ENCODE data around the gene LAMB1. TPM values are rescaled to one million over a fixed set of nuclear protein-coding genes. Genes with fewer than 3 reads are reported as not detected.
A peak's percentile ranks its signal among the peaks of the same experiment; 100 is the strongest.

Gene LAMB1
- total and polyA plus RNA-seq, 2 of the 13 experiments (the other 11 are each of a cell fraction or from before 2014, with no cell fraction given) = 109 to 124 TPM

DNA sequence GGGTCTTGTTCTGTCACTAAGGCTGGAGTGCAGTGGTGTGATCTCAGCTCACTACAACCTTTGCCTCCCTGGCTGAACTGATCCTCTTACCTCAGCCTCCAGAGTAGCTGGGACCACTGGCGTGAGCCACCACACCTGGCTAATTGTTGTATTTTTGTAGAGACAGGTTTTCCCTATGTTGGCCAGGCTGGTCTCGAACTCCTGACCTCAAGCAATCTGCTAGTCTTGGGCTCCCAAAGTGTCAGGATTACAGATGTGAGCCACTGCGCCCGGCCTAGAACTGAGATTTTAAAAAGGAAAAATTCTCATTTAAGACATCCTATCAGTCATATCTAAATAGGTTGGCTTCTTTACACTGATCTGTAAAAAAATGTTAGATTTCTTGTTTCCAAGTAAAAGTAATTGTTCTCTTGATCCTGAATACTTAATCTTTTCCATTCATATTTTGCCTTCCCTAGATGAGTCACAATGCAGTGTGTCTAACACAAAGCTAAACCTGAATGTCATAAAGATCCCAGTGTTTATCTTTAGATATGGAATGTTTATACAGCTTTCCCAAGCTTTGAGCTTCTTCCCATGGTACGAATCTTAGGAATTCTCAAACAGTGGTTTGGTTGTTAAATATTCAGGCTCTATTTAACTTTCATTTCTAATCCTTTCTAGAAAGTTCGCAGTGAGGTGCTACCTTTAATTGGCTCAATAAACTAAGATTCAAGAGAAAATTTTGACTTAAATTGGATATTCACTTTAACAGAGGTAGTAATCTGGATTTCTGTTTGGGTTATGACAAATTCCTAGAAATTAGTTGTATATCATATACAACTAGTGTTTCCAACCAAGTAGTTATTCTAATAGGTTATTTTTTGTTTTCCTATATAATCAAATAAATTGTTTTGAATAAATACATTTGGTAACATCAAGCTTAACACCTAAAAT lies 12.1 kb upstream of the LAMB1 start (continued):
- no peak for TF ChIP-seq KLF15 (CRISPR knock-in tag; IDR thresholded peaks at IDR 0.05; ENCODE audit: borderline replicate concordance)
- TF ChIP-seq SOX13 (IDR thresholded peaks at IDR 0.05) = peak; percentile 84; the same call in 1 of the 2 replicates
- peak in 1 of 2 experiments; percentile 98; a peak in 2 of 4 replicates for TF ChIP-seq SOX13 (CRISPR knock-in tag; conservative IDR thresholded peaks at IDR 0.05 in 1 of 2, IDR thresholded peaks at IDR 0.05 in 1 of 2)
- TF ChIP-seq ARNT (IDR thresholded peaks at IDR 0.05) = no peak
- TF ChIP-seq, protein P1, sequence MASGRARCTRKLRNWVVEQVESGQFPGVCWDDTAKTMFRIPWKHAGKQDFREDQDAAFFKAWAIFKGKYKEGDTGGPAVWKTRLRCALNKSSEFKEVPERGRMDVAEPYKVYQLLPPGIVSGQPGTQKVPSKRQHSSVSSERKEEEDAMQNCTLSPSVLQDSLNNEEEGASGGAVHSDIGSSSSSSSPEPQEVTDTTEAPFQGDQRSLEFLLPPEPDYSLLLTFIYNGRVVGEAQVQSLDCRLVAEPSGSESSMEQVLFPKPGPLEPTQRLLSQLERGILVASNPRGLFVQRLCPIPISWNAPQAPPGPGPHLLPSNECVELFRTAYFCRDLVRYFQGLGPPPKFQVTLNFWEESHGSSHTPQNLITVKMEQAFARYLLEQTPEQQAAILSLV (CRISPR knock-in tag; IDR thresholded peaks at IDR 0.05; ENCODE audit: borderline replicate concordance) = no peak
- TF ChIP-seq, protein P2, sequence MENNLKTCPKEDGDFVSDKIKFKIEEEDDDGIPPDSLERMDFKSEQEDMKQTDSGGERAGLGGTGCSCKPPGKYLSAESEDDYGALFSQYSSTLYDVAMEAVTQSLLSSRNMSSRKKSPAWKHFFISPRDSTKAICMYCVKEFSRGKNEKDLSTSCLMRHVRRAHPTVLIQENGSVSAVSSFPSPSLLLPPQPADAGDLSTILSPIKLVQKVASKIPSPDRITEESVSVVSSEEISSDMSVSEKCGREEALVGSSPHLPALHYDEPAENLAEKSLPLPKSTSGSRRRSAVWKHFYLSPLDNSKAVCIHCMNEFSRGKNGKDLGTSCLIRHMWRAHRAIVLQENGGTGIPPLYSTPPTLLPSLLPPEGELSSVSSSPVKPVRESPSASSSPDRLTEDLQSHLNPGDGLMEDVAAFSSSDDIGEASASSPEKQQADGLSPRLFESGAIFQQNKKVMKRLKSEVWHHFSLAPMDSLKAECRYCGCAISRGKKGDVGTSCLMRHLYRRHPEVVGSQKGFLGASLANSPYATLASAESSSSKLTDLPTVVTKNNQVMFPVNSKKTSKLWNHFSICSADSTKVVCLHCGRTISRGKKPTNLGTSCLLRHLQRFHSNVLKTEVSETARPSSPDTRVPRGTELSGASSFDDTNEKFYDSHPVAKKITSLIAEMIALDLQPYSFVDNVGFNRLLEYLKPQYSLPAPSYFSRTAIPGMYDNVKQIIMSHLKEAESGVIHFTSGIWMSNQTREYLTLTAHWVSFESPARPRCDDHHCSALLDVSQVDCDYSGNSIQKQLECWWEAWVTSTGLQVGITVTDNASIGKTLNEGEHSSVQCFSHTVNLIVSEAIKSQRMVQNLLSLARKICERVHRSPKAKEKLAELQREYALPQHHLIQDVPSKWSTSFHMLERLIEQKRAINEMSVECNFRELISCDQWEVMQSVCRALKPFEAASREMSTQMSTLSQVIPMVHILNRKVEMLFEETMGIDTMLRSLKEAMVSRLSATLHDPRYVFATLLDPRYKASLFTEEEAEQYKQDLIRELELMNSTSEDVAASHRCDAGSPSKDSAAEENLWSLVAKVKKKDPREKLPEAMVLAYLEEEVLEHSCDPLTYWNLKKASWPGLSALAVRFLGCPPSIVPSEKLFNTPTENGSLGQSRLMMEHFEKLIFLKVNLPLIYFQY (CRISPR knock-in tag; IDR thresholded peaks at IDR 0.05; ENCODE audit: borderline replicate concordance) = no peak
- peak; percentile 79 for TF ChIP-seq SAP130 (CRISPR knock-in tag; IDR thresholded peaks at IDR 0.05; ENCODE audit: low read depth)
- TF ChIP-seq CBX2 (IDR thresholded peaks at IDR 0.05; ENCODE audit: low read depth, low read length) = no peak
- no peak for TF ChIP-seq CBX2 (CRISPR knock-in tag; IDR thresholded peaks at IDR 0.05; ENCODE audit: low read depth)
- no peak for TF ChIP-seq MED8 (CRISPR knock-in tag; IDR thresholded peaks at IDR 0.05; ENCODE audit: insufficient replicate concordance)
- TF ChIP-seq, protein P3, sequence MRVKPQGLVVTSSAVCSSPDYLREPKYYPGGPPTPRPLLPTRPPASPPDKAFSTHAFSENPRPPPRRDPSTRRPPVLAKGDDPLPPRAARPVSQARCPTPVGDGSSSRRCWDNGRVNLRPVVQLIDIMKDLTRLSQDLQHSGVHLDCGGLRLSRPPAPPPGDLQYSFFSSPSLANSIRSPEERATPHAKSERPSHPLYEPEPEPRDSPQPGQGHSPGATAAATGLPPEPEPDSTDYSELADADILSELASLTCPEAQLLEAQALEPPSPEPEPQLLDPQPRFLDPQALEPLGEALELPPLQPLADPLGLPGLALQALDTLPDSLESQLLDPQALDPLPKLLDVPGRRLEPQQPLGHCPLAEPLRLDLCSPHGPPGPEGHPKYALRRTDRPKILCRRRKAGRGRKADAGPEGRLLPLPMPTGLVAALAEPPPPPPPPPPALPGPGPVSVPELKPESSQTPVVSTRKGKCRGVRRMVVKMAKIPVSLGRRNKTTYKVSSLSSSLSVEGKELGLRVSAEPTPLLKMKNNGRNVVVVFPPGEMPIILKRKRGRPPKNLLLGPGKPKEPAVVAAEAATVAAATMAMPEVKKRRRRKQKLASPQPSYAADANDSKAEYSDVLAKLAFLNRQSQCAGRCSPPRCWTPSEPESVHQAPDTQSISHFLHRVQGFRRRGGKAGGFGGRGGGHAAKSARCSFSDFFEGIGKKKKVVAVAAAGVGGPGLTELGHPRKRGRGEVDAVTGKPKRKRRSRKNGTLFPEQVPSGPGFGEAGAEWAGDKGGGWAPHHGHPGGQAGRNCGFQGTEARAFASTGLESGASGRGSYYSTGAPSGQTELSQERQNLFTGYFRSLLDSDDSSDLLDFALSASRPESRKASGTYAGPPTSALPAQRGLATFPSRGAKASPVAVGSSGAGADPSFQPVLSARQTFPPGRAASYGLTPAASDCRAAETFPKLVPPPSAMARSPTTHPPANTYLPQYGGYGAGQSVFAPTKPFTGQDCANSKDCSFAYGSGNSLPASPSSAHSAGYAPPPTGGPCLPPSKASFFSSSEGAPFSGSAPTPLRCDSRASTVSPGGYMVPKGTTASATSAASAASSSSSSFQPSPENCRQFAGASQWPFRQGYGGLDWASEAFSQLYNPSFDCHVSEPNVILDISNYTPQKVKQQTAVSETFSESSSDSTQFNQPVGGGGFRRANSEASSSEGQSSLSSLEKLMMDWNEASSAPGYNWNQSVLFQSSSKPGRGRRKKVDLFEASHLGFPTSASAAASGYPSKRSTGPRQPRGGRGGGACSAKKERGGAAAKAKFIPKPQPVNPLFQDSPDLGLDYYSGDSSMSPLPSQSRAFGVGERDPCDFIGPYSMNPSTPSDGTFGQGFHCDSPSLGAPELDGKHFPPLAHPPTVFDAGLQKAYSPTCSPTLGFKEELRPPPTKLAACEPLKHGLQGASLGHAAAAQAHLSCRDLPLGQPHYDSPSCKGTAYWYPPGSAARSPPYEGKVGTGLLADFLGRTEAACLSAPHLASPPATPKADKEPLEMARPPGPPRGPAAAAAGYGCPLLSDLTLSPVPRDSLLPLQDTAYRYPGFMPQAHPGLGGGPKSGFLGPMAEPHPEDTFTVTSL (CRISPR knock-in tag; IDR thresholded peaks at IDR 0.05; ENCODE audit: borderline replicate concordance) = peak; percentile 91; the same call in 1 of the 2 replicates
- no peak for TF ChIP-seq PRDM4 (CRISPR knock-in tag; IDR thresholded peaks at IDR 0.05; ENCODE audit: borderline replicate concordance)
- no peak for TF ChIP-seq CENPT (CRISPR knock-in tag; IDR thresholded peaks at IDR 0.05; ENCODE audit: low read depth)
- TF ChIP-seq ZBTB7A (CRISPR knock-in tag; IDR thresholded peaks at IDR 0.05) = no peak

Measured in HepG2 (cell line).